ENCODE measurements around the gene EDC4. TPM values are rescaled to one million over a fixed set of nuclear protein-coding genes. Genes with fewer than 3 reads are reported as not detected.
A peak's percentile ranks its signal among the peaks of the same experiment; 100 is the strongest.

EDC4 gene
- total and polyA plus RNA-seq, 9 of the 15 experiments (the other 6 are each of a cell fraction or from before 2014, with no cell fraction given) = 1.1 to 131 (median 74.0) TPM

- TF ChIP-seq GTF3C2 (IDR thresholded peaks at IDR 0.05; ENCODE audit: borderline replicate concordance, extremely low read depth, insufficient read length) = no peak
- no peak for TF ChIP-seq NFXL1 (CRISPR knock-in tag; IDR thresholded peaks at IDR 0.05)
- TF ChIP-seq SMARCE1 (IDR thresholded peaks at IDR 0.05) = no peak
- no peak for TF ChIP-seq SMAD2 (IDR thresholded peaks at IDR 0.05; ENCODE audit: low read depth, low read length)
- TF ChIP-seq HDGF (IDR thresholded peaks at IDR 0.05) = no peak
- TF ChIP-seq SFPQ (IDR thresholded peaks at IDR 0.05; ENCODE audit: low read depth, low read length) = no peak
- TF ChIP-seq HNRNPL (IDR thresholded peaks at IDR 0.05; ENCODE audit: low read depth, low read length) = no peak
- TF ChIP-seq MBD2 (IDR thresholded peaks at IDR 0.05; ENCODE audit: borderline replicate concordance, low read depth) = no peak; the same call in 1 of the 2 replicates
- TF ChIP-seq ZNF133 (CRISPR knock-in tag; IDR thresholded peaks at IDR 0.05) = no peak
- TF ChIP-seq CREB5 (CRISPR knock-in tag; IDR thresholded peaks at IDR 0.05) = no peak
- no peak for TF ChIP-seq ZNF75A (CRISPR knock-in tag; IDR thresholded peaks at IDR 0.05)
- no peak for TF ChIP-seq LARP7 (IDR thresholded peaks at IDR 0.05)
- no peak for TF ChIP-seq NR2C2 (CRISPR knock-in tag; IDR thresholded peaks at IDR 0.05)
- peak; percentile 35; the same call in 1 of the 2 replicates for TF ChIP-seq NR2C2 (tag; IDR thresholded peaks at IDR 0.05)
- TF ChIP-seq ZBTB26 (CRISPR knock-in tag; IDR thresholded peaks at IDR 0.05) = no peak
- no peak for TF ChIP-seq ARHGAP35 (IDR thresholded peaks at IDR 0.05; ENCODE audit: partially characterized antibody)
- no peak for TF ChIP-seq TCF7 (IDR thresholded peaks at IDR 0.05; ENCODE audit: borderline replicate concordance)
- no peak for TF ChIP-seq HDAC3 (IDR thresholded peaks at IDR 0.05; ENCODE audit: borderline replicate concordance, partially characterized antibody)
- peak; percentile 59 for TF ChIP-seq HMGN3 (IDR thresholded peaks at IDR 0.05; ENCODE audit: borderline replicate concordance, extremely low read depth, insufficient read length, low read depth, low read length)
Observed at GRCh38 chr16:67892899-67893742, 20.3 kb downstream of the EDC4 start, which contains the start of gene PSKH1 (continued).
